NT2/D1 (cell line): ENCODE measurements around the gene PTPRT.

ENCODE experiments used
- SUZ12 ChIP-seq: IDR thresholded peaks from 2 replicates; pipeline ENCODE4 v1.6.1; 2011; ENCODE audit not compliant: insufficient read length, insufficient read depth; ENCODE audit errors: extremely low read depth
- ZNF274 ChIP-seq: IDR thresholded peaks from 2 replicates; pipeline ENCODE4 v1.6.1; 2011; ENCODE audit warnings: mild to moderate bottlenecking, low read depth, low read length

GRCh38 chr20:43167615-43168014, 22.1 kb downstream of the PTPRT start:
- no peak for TF ChIP-seq ZNF274
- TF ChIP-seq SUZ12, result no peak
